ENCODE measurements around the gene TSHZ1.

The TSHZ1 gene

DNA sequence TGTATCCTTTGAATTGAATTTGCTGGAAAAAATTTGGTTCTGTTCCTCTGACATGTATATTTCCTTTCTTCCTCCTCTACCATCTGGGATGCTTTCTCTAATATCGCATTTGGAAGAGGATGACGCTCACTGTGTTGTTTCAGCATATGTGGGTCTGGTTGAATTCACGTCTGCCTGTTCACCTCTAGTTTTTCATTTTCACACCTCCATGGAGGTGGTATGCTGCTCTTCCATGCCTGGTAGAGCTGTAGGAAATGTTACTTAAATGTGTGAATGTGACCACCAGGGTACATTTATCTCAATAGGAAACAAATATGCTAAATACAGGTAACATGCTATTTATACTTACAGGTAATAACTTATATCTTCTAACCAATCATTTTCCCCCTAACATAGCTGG is 44.5 kb downstream of the TSHZ1 start:
- no peak for DNase-seq (ENCODE audit: low spot score)
- TF ChIP-seq, protein P1, sequence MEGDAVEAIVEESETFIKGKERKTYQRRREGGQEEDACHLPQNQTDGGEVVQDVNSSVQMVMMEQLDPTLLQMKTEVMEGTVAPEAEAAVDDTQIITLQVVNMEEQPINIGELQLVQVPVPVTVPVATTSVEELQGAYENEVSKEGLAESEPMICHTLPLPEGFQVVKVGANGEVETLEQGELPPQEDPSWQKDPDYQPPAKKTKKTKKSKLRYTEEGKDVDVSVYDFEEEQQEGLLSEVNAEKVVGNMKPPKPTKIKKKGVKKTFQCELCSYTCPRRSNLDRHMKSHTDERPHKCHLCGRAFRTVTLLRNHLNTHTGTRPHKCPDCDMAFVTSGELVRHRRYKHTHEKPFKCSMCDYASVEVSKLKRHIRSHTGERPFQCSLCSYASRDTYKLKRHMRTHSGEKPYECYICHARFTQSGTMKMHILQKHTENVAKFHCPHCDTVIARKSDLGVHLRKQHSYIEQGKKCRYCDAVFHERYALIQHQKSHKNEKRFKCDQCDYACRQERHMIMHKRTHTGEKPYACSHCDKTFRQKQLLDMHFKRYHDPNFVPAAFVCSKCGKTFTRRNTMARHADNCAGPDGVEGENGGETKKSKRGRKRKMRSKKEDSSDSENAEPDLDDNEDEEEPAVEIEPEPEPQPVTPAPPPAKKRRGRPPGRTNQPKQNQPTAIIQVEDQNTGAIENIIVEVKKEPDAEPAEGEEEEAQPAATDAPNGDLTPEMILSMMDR (IDR thresholded peaks at IDR 0.05; ENCODE audit: borderline replicate concordance, control extremely low read depth, extremely low read depth, insufficient read depth, missing control alignments) = no peak
- in situ Hi-C loops (cut with MboI; ENCODE audit: low sequenced_read_pairs, unreplicated experiment) = no loop called here

DNA sequence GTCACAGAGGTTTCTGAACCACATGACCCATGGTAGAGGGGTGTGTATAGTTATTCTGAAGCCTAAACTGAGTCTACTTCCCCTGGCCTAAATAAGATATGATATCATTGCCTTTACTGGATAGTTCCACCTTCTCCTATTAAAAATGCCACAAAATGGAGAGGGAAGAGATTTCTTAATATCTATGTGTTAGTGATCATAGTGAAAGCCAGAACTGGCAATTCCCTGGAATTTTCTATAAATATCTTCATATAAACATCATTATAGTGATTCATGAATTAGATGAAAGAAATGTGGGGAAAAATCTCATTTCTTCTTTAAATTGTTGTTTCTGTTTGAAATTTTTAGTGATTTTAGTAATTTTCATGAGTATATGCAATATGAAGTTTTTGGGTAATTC is 45.8 kb downstream of the TSHZ1 start:
- in situ Hi-C loops (cut with MboI; ENCODE audit: low sequenced_read_pairs, unreplicated experiment) = no loop called here
- DNase-seq (ENCODE audit: low spot score) = no peak
- TF ChIP-seq, protein P1 (IDR thresholded peaks at IDR 0.05; ENCODE audit: borderline replicate concordance, control extremely low read depth, extremely low read depth, insufficient read depth, missing control alignments) = no peak

DNA sequence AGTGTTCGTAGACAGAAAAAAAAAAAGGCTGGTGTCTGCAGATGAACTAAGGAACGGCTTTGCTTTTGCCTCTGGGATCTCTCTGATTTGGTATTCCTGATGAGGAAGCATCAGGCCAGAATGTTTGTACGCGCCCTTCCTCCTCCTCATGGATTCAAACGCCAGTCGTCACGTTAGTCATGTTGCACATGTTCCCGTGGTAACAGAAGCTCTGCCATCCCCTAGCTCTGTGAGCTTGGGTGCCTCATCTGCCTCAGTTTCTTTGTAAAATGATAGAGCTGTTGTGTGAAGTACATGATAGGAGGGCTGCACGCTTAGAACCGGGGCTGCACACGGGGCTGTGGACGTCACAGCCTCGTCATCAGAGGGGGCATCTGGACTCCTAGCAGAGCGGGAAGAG is 47.0 kb downstream of the TSHZ1 start:
- no peak for DNase-seq (ENCODE audit: low spot score)
- TF ChIP-seq, protein P1 (IDR thresholded peaks at IDR 0.05; ENCODE audit: borderline replicate concordance, control extremely low read depth, extremely low read depth, insufficient read depth, missing control alignments) = no peak
- in situ Hi-C loops (cut with MboI; ENCODE audit: low sequenced_read_pairs, unreplicated experiment) = no loop called here

DNA sequence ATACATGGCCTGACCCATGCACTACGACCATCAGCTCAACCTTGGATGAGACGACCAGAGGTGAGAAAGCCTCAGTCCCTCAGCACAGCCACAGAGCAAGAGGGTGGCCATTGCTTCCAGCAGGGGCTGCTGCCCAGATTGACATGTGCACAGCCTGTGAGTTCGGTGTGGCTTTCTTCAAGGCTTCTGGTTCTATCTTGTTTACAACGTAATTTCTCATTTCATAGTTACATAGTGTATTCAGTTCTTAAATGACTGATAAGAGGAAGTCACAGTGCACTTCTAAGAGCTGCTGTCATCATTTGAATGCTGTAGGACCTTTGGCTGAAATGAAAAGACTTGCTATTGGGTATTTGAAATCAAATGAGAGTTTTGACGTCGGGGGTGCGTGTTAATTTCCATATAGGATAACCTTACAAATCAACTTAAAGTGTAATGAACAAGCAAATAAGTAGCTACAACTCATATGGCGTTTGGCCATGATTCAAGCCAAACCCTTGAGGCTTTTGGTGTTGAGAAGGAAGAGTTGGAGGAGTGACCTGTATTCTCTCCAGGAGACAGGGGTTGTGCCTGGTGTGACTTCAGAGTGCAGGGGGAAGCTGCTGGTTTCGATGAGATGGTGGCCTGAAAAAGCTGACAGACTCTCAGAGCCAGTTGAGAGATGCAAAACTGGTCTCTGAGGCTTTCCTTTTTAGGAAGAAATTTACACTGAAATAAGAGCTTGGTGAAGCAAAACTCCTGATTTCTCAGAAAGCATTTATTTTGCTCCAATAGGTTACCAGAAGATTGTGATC is 51.0 kb downstream of the TSHZ1 start:
- DNase-seq (ENCODE audit: low spot score) = no peak
- TF ChIP-seq, protein P1 (IDR thresholded peaks at IDR 0.05; ENCODE audit: borderline replicate concordance, control extremely low read depth, extremely low read depth, insufficient read depth, missing control alignments) = no peak
- in situ Hi-C loops (cut with MboI; ENCODE audit: low sequenced_read_pairs, unreplicated experiment) = no loop called here

DNA sequence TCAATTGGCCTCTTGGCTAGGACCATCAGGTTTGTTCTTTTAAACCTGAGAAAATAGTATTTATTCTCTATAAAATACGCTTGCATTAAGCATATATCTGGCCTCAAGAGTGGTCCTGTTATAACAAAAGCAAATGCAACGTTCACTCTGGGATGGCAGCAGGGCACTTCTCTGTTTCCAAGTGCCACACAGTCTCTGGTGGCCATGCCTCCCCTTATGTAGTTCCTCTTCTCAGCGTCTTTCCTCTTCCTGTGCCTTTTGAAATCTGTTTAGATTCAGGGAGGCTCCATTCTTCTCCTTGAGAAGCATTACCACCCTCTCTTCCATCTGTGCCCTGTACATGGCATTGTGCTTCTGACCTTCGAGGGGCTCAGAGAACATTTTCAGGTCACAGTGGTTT is 51.9 kb downstream of the TSHZ1 start:
- no peak for DNase-seq (ENCODE audit: low spot score)
- TF ChIP-seq, protein P1 (IDR thresholded peaks at IDR 0.05; ENCODE audit: borderline replicate concordance, control extremely low read depth, extremely low read depth, insufficient read depth, missing control alignments) = no peak
- in situ Hi-C loops (cut with MboI; ENCODE audit: low sequenced_read_pairs, unreplicated experiment) = no loop called here

DNA sequence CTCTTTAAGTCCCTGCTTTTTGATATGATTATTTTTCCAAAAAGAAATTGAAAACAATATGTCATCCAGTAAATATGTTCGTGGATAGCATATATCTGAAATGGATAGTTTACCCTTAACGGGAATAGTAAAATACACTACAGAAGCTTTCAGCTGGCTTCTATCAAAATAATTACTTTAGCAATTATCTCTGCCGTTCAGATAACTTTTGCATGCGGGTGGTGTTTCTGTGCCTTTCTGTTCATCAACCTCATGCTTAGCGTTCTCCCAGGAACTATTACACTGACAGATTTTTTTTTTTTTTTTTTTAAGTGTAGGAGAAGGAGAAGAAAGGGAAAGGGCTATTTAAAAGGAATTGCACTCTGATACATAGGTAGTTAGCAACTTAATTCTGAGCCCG is 53.6 kb downstream of the TSHZ1 start:
- DNase-seq (ENCODE audit: low spot score) = no peak
- TF ChIP-seq, protein P1 (IDR thresholded peaks at IDR 0.05; ENCODE audit: borderline replicate concordance, control extremely low read depth, extremely low read depth, insufficient read depth, missing control alignments) = no peak
- in situ Hi-C loops (cut with MboI; ENCODE audit: low sequenced_read_pairs, unreplicated experiment) = no loop called here

Data from GM13976 (cell line).